Epithelial cell of proximal tubule (primary cell): ENCODE data around the gene RNF215. TPM values are rescaled to one million over a fixed set of nuclear protein-coding genes. Genes with fewer than 3 reads are reported as not detected.

Experiments used
- DNase-seq: peaks from one replicate; pipeline ENCODE4 v3.0.0-alpha.2; 2011; ENCODE audit warnings: low read depth
- H3K4me3 ChIP-seq: 2 replicates; pipeline ENCODE4 v1.5.1; 2011; ENCODE audit warnings: low read depth, mild to moderate bottlenecking, low read length
- CTCF ChIP-seq: conservative IDR thresholded peaks from 2 replicates; pipeline ENCODE4 v1.5.1; 2012; ENCODE audit warnings: low read depth, mild to moderate bottlenecking, low read length
- total RNA-seq: library from RNA; depleted of rRNA; stranded (reverse); fragments of >200 nt; gene quantifications from 2 replicates; pipeline ENCODE4 v1.2.3, GENCODE V29; 2015

Gene RNF215
- total RNA-seq, 1 donor from 2014 or later, result 28.0 TPM

- no peak for TF ChIP-seq CTCF
- no peak overlapping the region for H3K4me3 ChIP-seq
- DNase-seq, result no peak
These were observed 21.3 kb downstream of the RNF215 start for GRCh38 chr22:30365891-30366290.

GRCh38 chr22:30362651-30363281 lies 24.4 kb downstream of the RNF215 start:
- no peak overlapping the region for H3K4me3 ChIP-seq
- no peak for TF ChIP-seq CTCF
- DNase-seq, result no peak

- no peak for DNase-seq
- no peak for TF ChIP-seq CTCF
- no peak overlapping the region for H3K4me3 ChIP-seq
These were observed 25.1 kb downstream of the RNF215 start for GRCh38 chr22:30361916-30362650.

GRCh38 chr22:30358541-30358940 lies 28.7 kb downstream of the RNF215 start:
- H3K4me3 ChIP-seq, result no peak overlapping the region
- DNase-seq, result no peak
- TF ChIP-seq CTCF, result no peak

- DNase-seq, result no peak
- peak overlapping the region; percentile 90 for H3K4me3 ChIP-seq
- no peak for TF ChIP-seq CTCF
These were observed 29.5 kb downstream of the RNF215 start for GRCh38 chr22:30357650-30358215.

- no peak for TF ChIP-seq CTCF
- peak overlapping the region; percentile 90 for H3K4me3 ChIP-seq
- no peak for DNase-seq
These were observed 30.0 kb downstream of the RNF215 start for GRCh38 chr22:30357236-30357570.
